GM18868 (cell line): ENCODE results near the gene DVL2.
"Not testable (repeated sequence)": the region's sequence is repeated elsewhere in the genome, so short reads cannot be mapped to it uniquely, and the experiment has no call there.

Experiments
- ATAC-seq: cut with Tn5 transposase; IDR thresholded peaks from one replicate; pipeline ENCODE4 v1.9.1; 2021; ENCODE audit warnings: mild to moderate bottlenecking, moderate library complexity; ENCODE audit not compliant: unreplicated experiment

DVL2 gene

GRCh38 chr17:7204828-7205461 is 29.4 kb downstream of the DVL2 start:
- ATAC-seq, result peak; percentile 82

- ATAC-seq, result no peak
These were observed 30.0 kb downstream of the DVL2 start for GRCh38 chr17:7204336-7204735.

DNA sequence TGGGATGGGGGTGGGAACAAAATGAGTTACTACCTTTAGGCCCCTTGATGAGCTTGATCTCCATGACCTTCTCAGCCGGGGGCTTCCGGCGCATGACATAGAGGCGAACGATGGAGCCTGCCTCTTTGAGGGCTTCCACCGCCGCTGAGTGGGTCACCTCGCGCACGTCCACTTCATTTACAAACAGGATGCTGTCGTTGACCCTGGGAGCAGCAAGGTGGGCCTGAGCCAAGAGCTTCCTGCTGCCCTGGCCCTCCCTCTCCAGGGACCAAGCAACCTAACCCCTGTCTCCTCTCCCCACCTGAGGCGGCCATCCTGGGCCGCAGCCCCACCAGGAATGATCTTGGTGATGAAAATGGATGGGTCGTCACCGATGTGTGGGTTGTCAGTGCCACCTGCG is 30.9 kb downstream of the DVL2 start:
- ATAC-seq, result no peak

- ATAC-seq, result no peak
These were observed 37.5 kb downstream of the DVL2 start for GRCh38 chr17:7196651-7197401.

- ATAC-seq, result no peak
These were observed 38.3 kb downstream of the DVL2 start for GRCh38 chr17:7195971-7196370.

DNA sequence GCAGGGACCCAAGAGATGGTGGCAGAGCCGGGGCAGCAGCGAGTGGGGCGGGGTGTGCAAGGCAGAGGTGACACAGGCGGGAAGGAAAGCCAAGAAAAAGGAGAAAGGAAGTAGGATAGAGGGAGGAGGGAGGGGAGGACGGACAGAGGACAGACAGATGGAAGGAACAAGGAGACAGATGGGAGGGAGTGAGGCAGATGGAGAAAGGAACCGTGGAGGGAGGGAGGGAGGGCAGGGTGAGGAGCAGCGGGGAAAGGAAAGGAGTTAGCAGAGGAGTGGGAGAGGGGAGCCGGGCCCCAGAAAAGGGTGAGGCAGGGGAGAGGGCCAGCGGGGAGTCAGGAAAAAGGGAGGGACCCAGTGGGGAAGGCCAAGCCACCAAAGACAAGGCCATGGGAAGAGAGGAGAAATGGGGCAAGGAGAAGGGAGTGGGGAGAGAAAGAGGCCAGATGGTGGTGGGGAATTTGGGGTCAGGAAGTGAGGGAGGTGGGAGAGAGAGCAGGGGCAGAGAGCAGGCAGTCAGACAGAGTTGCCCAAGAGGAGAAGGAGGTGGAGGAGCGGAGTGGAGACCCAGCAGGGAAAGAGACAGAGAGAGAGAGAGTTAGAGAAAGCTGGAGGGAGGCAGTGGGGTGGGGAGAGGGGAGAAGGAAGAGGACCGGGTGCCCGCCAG is 41.9 kb downstream of the DVL2 start:
- no peak for ATAC-seq

DNA sequence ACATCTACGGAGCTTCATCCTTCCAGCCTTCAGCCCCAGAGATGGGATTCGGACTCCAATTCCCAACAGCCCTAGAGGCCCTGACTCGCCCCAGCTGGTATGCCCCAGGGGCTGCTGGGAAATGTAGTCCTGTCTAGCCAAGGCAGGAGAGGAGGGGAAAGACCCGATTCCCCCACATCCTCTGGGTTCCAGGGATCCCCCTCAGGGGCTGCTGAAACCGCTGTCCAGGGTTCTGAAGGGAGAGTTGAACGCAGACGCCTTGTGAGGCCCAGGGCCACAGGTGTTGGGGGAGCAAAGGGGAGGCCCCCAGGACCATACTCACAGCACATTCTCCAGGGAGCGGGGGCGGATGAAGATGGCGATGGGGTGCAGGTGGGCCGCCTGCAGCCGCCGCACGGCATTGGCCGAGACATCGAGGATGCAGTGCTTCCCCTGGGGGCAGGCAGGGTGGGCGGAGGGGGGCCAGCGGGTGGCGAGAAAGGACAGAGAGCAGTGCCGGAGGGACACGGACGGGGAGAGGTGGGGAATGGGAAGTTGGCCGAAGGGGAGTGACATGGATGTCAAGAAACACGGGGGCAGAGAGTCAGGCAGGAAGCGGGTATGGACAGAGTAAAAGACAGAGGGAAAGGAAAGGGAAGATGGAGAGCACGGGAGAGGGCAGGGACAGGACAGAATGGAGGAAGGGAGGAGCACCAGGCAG is 42.6 kb downstream of the DVL2 start:
- ATAC-seq, result no peak

GRCh38 chr17:7191069-7191468 is 43.2 kb downstream of the DVL2 start:
- no peak for ATAC-seq

GRCh38 chr17:7190276-7190917 is 43.9 kb downstream of the DVL2 start:
- ATAC-seq, result no peak

- no peak for ATAC-seq
These were observed 48.1 kb downstream of the DVL2 start for GRCh38 chr17:7186241-7186640.

GRCh38 chr17:7184647-7185046 is 49.7 kb downstream of the DVL2 start:
- ATAC-seq, result no peak

DNA sequence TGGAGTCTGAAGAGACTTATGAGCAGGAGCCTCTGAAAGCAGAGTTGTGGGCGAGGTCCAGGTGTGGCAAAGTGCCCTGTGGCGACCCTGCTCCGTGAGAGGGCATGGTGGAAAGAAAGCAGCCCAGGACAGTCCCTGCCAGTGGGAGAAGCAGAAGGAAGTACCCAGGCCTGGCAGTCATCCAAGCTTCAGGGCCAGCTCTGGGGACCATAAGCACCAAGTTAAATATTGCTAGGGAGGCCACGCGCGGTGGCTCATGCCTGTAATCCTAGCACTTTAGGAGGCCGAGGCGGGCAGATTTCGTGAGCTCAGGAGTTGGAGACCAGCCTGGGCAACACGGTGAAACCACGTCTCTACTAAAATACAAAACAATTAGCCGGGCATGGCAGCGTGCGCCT is 50.2 kb downstream of the DVL2 start:
- ATAC-seq, result no peak

DNA sequence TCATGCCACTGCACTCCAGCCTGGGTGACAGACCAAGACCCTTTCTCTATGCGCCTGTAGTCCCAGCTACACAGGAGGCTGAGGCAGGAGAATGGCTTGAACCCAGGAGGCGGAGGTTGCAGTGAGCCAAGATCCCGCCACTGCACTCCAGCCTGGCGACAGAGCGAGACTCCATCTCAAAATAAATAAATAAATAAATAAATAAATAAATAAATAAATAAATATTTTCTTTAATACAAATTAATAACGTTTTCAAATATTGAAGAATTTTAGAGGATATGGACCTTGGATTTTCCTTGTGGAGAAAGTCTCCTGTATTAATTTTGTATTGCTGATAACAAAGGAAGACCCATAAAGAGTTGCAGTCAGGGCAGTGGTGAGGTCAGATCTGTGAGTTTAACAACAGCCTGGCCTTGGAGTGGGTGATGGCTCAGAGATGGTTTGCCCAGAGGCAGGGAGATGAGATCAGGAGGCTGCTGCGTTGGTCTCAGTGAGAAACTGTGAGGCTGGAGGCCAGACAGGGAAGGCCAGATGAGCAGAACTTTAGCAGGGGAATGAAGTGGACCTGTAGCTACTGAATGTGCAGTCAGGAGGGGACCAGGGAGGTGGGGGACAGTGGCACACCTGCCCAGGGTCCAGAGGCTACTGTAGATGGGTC is 50.8 kb downstream of the DVL2 start:
- no peak for ATAC-seq

- ATAC-seq, result not testable (repeated sequence)
These were observed 52.2 kb downstream of the DVL2 start for GRCh38 chr17:7182101-7182500.

DNA sequence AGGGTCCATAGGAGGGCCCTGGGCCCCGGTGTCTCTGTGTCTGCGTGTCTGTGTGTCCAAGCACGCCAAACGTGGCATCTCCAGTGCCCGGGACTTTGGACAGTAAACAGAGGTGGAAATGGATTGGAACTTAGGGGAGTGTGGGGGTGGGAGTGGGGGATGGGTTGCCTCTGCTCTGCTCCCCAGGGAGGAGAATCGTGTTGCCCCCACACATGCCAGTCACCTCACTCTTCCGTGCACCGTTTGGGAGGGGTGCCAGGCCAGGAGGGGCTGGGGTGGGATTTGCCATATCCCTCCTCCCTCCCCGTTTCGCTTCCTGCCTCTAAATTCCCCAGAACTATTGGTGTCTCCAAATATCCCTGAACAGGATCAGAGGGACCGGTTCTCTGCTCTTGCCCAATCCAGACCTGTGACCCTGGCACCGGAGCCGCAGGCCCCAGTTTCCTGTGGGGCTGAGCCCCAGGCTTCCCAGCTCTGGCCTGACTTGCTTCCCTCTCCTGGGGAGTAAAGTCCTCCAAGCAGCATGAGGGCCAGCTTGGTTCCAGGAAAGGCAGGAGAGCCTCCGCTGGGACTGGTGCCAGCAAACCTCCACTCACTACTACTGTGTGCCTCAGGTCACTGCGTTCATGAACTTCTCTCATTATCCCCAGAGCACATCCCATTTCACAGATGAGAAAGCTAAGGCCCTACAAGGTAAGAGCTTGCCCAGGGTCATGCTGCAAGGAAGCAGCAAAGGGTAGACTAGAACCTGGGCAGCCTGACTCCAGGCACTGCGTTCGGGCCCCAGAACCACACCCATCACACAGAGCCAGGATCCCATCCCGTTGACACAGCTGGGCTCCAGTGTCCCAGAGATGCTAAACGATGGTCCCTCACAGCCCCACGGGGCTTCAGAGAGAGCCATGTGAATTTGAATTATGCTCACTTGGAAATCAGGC is 54.7 kb downstream of the DVL2 start, which contains the start of gene ASGR1:
TSS of gene ASGR1 (minus strand) at position 54 of the 938 bp plus-strand sequence. CDS start 807 bp downstream, outside the sequence.
- ATAC-seq, result no peak

- ATAC-seq, result no peak
These were observed 55.4 kb downstream of the DVL2 start for GRCh38 chr17:7178973-7179316.

DNA sequence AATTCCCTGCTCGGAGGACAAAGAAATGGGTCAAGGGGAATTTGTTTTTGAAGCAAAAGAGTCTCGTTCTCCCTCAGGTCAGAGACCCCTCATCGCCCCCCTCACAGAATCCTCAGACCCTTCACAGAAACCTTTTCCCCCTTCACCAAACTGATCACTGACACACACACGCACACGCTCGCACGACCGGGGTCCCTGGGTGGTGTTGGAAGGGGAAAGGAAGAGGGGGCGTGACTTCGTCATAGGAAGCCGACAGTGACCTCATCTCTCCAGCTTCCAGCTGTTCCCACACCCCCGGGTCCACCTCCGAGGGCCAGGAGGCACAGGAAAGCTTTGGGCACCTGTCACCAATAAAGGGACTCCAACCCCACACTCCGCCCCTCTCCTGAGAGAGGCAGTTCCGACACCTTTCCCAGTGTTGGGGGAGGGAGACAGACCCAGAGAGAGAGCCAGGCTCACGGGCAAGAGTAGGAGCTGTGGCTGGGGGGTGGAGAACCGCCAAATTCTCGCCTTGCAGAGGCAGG is 56.3 kb downstream of the DVL2 start:
- no peak for ATAC-seq

- no peak for ATAC-seq
These were observed 56.9 kb downstream of the DVL2 start for GRCh38 chr17:7177191-7177953.
